ENCODE results near the gene RFX7. TPM values are rescaled to one million over a fixed set of nuclear protein-coding genes. Genes with fewer than 3 reads are reported as not detected.
A peak's percentile ranks its signal among the peaks of the same experiment; 100 is the strongest.

Gene RFX7
- total RNA-seq, 8 experiments from 2014 or later = 6.8 to 23.7 (median 10.7) TPM

- Histone ChIP-seq H3K4me1 (replicated peaks in 1 of 2) (peaks cover 22 to 32% of the 10 kb centered on the region in 2 donors), H3K27ac (no peak overlapping the region), H3K4me3 (no peak overlapping the region)
- WGBS, 10 experiments = 36 to 100% (median 93%) methylated on average over 1 to 4 of the region's 4 CpGs; no CpG with 5 or more reads in 2 of the 10 experiments
- in situ Hi-C loops (cut with MboI; ENCODE audit: low pct_unique_long_range_greater_than_20kb in 2 of 9, low sequenced_read_pairs in 9 of 9, unreplicated experiment in 9 of 9) = no loop called here
- no peak for ATAC-seq (replicated peaks in 6 of 8)
Measured at GRCh38 chr15:56042498-56042897, 201.2 kb downstream of the RFX7 start.

- H3K4me1 ChIP-seq (replicated peaks in 1 of 2) = peaks cover 22 to 32% of the 10 kb centered on the region in 2 donors
- in situ Hi-C loops (cut with MboI; ENCODE audit: low pct_unique_long_range_greater_than_20kb in 2 of 9, low sequenced_read_pairs in 9 of 9, unreplicated experiment in 9 of 9) = no loop called here
- H3K27ac ChIP-seq = no peak overlapping the region
- H3K4me3 ChIP-seq = no peak overlapping the region
- no peak for ATAC-seq (replicated peaks in 6 of 8)
- WGBS, 10 experiments = 100% methylated on average over 1 of the region's 1 CpG; no CpG with 5 or more reads in 5 of the 10 experiments
Measured at GRCh38 chr15:56042031-56042430, 201.6 kb downstream of the RFX7 start.

- peak; percentile 81 to 96 (median 89) for ATAC-seq (replicated peaks in 6 of 8)
- Histone ChIP-seq H3K4me1 (replicated peaks in 1 of 2) (peaks cover 22 to 32% of the 10 kb centered on the region in 2 donors), H3K27ac (peak overlapping the region; percentile 85 to 94), H3K4me3 (no peak overlapping the region)
- 0 to 75% (median 44%) methylated on average over 2 to 8 of the region's 8 CpGs for WGBS, 10 experiments
- in situ Hi-C loops (cut with MboI; ENCODE audit: low pct_unique_long_range_greater_than_20kb in 2 of 9, low sequenced_read_pairs in 9 of 9, unreplicated experiment in 9 of 9) = no loop called here
Measured at GRCh38 chr15:56040081-56041035, 203.3 kb downstream of the RFX7 start.

GRCh38 chr15:56038707-56039106, 205.0 kb downstream of the RFX7 start:
- H3K4me3 ChIP-seq = no peak overlapping the region
- ATAC-seq (replicated peaks in 6 of 8) = no peak
- H3K4me1 ChIP-seq (replicated peaks in 1 of 2) = peaks cover 22 to 32% of the 10 kb centered on the region in 2 donors
- peak overlapping the region; percentile 34 to 94 for H3K27ac ChIP-seq
- in situ Hi-C loops (cut with MboI; ENCODE audit: low pct_unique_long_range_greater_than_20kb in 2 of 9, low sequenced_read_pairs in 9 of 9, unreplicated experiment in 9 of 9) = no loop called here
- 67 to 100% (median 90%) methylated on average over 1 to 4 of the region's 4 CpGs; no CpG with 5 or more reads in 2 of the 10 experiments for WGBS, 10 experiments

- ATAC-seq (replicated peaks in 6 of 8) = no peak
- no peak overlapping the region for H3K27ac ChIP-seq
- in situ Hi-C loops (cut with MboI; ENCODE audit: low pct_unique_long_range_greater_than_20kb in 2 of 9, low sequenced_read_pairs in 9 of 9, unreplicated experiment in 9 of 9) = no loop called here
- WGBS, 10 experiments = 0 to 93% (median 86%) methylated on average over 1 to 3 of the region's 3 CpGs; no CpG with 5 or more reads in 2 of the 10 experiments
- H3K4me3 ChIP-seq = no peak overlapping the region
- peaks cover 22 to 32% of the 10 kb centered on the region in 2 donors for H3K4me1 ChIP-seq (replicated peaks in 1 of 2)
Measured at GRCh38 chr15:56038015-56038414, 205.7 kb downstream of the RFX7 start.

Other genes starting within 250 kb of the RFX7 start
- gene TEX9, start 121.5 kb upstream of the RFX7 start, total RNA-seq = 10 to 100 TPM in 5 of 8 experiments, 1 to 10 TPM in 3; 4.6 to 68.4 (median 16.6) TPM
- gene MNS1, start 221.3 kb upstream of the RFX7 start, total RNA-seq = 10 to 100 TPM in 1 of 8 experiments, 1 to 10 TPM in 5, under 1 TPM in 1, not detected in 1; 0.75 to 22.4 (median 2.3) TPM

Data from motor neuron (in vitro differentiated cells).